HG02852 (cell line): Measurements from ENCODE around the gene ADAMTS16.

Experiments
- ATAC-seq: cut with Tn5 transposase; IDR thresholded peaks from one replicate; pipeline ENCODE4 v1.9.1; 2021; ENCODE audit warnings: mild to moderate bottlenecking, moderate library complexity; ENCODE audit not compliant: unreplicated experiment

Gene ADAMTS16

GRCh38 chr5:5367739-5368138, 227.6 kb downstream of the ADAMTS16 start:
- ATAC-seq = no peak

DNA sequence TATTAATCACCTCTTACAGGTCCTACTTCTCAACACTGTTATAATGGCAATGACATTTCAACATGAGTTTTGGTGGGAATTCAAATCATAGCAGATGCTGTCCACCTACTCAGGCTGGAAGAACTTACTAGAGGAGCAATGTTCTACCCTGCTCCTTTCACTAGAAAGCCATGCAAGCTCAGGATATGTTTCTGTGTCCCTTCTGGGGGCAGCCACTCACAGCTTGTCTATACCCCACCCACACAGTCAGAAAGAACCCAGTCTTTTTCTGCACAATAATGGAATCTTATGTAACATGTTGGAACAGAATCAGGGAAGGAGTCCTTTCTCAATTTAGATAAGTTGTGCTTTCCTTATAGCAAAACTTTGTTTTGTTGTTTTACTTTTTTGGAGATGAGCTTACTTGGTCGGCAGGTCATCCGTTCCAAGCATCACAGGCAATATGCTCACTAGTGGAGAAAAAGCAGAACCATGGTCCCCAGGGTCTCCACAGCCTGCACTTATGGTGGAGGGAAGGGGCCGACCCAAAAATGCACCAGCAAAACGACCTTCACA, 229.0 kb downstream of the ADAMTS16 start:
- no peak for ATAC-seq
